OCI-LY1 (cell line): ENCODE results near the gene CDADC1.

Experiments used
- CTCF ChIP-seq: fragments of 200-600 bp; sonication (generic), shearing (Covaris generic); IDR thresholded peaks from 2 replicates; pipeline ENCODE4 v1.5.1; 2017; ENCODE audit warnings: mild to moderate bottlenecking, antibody characterized with exemption, low read length, moderate library complexity, mixed read lengths
- EZH2 ChIP-seq: fragments of 200-600 bp; sonication (generic), shearing (Covaris generic); IDR thresholded peaks from 2 replicates; pipeline ENCODE4 v1.8.0; 2017; ENCODE audit warnings: borderline replicate concordance, mixed run types, mild to moderate bottlenecking, antibody characterized with exemption, low read length, moderate library complexity, mixed read lengths

- TF ChIP-seq EZH2, result no peak
- no peak for TF ChIP-seq CTCF
These were observed 93.8 kb downstream of the CDADC1 start for GRCh38 chr13:49341517-49341916.
